Liver (tissue), 9 donors: ENCODE data around the gene ITGB4. TPM values are rescaled to one million over a fixed set of nuclear protein-coding genes. Genes with fewer than 3 reads are reported as not detected.

Source experiments
- DNase-seq: peaks from one replicate; pipeline ENCODE4 v3.0.0-alpha.2; 2017; ENCODE audit warnings: low spot score
- H3K27ac ChIP-seq, 2 donors: one replicate each; pipeline ENCODE4 v1.7.0; 2013; ENCODE audit warnings: inconsistent platforms in 2 of 2, low read length in 2 of 2, control low read depth in 1 of 2, low read depth in 1 of 2, mild to moderate bottlenecking in 1 of 2
- H3K27me3 ChIP-seq, 4 donors: one replicate each; pipeline versions ENCODE4 v1.6.1 to v1.7.0; 2013; ENCODE audit warnings: low read length in 3 of 4, inconsistent platforms in 1 of 4, mild to moderate bottlenecking in 1 of 4, moderate library complexity in 1 of 4; ENCODE audit not compliant: control insufficient read depth in 4 of 4, insufficient read depth in 4 of 4
- H3K36me3 ChIP-seq, 4 donors: one replicate each; pipeline versions ENCODE4 v1.6.1 to v1.7.0; 2013; ENCODE audit warnings: low read length in 3 of 4, mild to moderate bottlenecking in 3 of 4, low read depth in 1 of 4, moderate library complexity in 1 of 4; ENCODE audit not compliant: control insufficient read depth in 4 of 4, insufficient read depth in 3 of 4
- H3K4me1 ChIP-seq, 4 donors: one replicate each; pipeline versions ENCODE4 v1.6.1 to v1.7.0; 2013; ENCODE audit warnings: low read length in 3 of 4, mild to moderate bottlenecking in 3 of 4, moderate library complexity in 1 of 4; ENCODE audit not compliant: control insufficient read depth in 4 of 4, insufficient read depth in 4 of 4
- H3K4me3 ChIP-seq, 3 donors: one replicate each; pipeline versions ENCODE4 v1.6.1 to v1.7.0; 2013; ENCODE audit warnings: low read length in 3 of 3, control low read depth in 1 of 3, low read depth in 1 of 3, mild to moderate bottlenecking in 1 of 3
- H3K9ac ChIP-seq, 2 donors: one replicate each; pipeline ENCODE4 v1.7.0; 2013; ENCODE audit warnings: low read length in 2 of 2, mild to moderate bottlenecking in 2 of 2, moderate library complexity in 2 of 2, control low read depth in 1 of 2, low read depth in 1 of 2
- H3K9me3 ChIP-seq, 4 donors: one replicate each; pipeline versions ENCODE4 v1.6.1 to v1.7.0; 2013; ENCODE audit warnings: low read length in 3 of 4; ENCODE audit not compliant: control insufficient read depth in 4 of 4
- CTCF ChIP-seq: fragments of 150-350 bp; IDR thresholded peaks from 2 replicates; pipeline ENCODE4 v1.5.1; 2017; ENCODE audit warnings: improper control_type of control experiment, low read depth, low read length; ENCODE audit not compliant: missing input control
- FOXA1 ChIP-seq: IDR thresholded peaks from 2 replicates; pipeline ENCODE4 v1.6.1; 2016; ENCODE audit warnings: antibody characterized with exemption
- HNF4A ChIP-seq, 2 donors: conservative IDR thresholded peaks; 2 replicates each; pipeline ENCODE4 v1.6.1; 2016; ENCODE audit warnings: antibody characterized with exemption in 2 of 2, mild to moderate bottlenecking in 2 of 2
- HNF4G ChIP-seq: IDR thresholded peaks from 2 replicates; pipeline ENCODE4 v1.6.1; 2016; ENCODE audit warnings: antibody characterized with exemption
- MAX ChIP-seq: IDR thresholded peaks from 2 replicates; pipeline ENCODE4 v1.6.1; 2016; ENCODE audit warnings: antibody characterized with exemption
- RAD21 ChIP-seq, 2 donors: IDR thresholded peaks; 2 replicates each; pipeline ENCODE4 v1.6.1; 2016; ENCODE audit warnings: antibody characterized with exemption in 2 of 2, mild to moderate bottlenecking in 2 of 2
- RXRA ChIP-seq, 2 donors: IDR thresholded peaks; 2 replicates each; pipeline ENCODE4 v1.6.1; 2017 to 2018; ENCODE audit warnings: antibody characterized with exemption in 2 of 2, mild to moderate bottlenecking in 1 of 2
- SP1 ChIP-seq: IDR thresholded peaks from 2 replicates; pipeline ENCODE4 v1.6.1; 2018; ENCODE audit warnings: antibody characterized with exemption, mild to moderate bottlenecking
- TAF1 ChIP-seq: conservative IDR thresholded peaks from 2 replicates; pipeline ENCODE4 v1.6.1; 2016; ENCODE audit warnings: antibody characterized with exemption, mild to moderate bottlenecking
- YY1 ChIP-seq: IDR thresholded peaks from 2 replicates; pipeline ENCODE4 v1.6.1; 2016; ENCODE audit warnings: antibody characterized with exemption, mild to moderate bottlenecking
- WGBS: extraction: QIAGEN DNeasy Blood & Tissue Kit; methylation state at CpG from one replicate; pipeline ENCODE4 v1.1.7; 2013; 5-methylcytosine and 5-hydroxymethylcytosine counted together
- polyA plus RNA-seq, 2 donors: library from polyadenylated mRNA; stranded (reverse) in 1 of 2; unstranded in 1 of 2; fragments of 200-250 nt in 1 of 2; fragments of >200 nt in 1 of 2; fragmentation: Nextera tagmentation in 1 of 2; extraction: Ambion mirVana in 1 of 2; gene quantifications; one replicate each; pipeline versions ENCODE4 v1.2.1 to v1.2.3, GENCODE V29; 2013 to 2015
- total RNA-seq, 2 donors: library from RNA; depleted of rRNA; stranded (reverse); fragments of >200 nt; gene quantifications; one replicate each; pipeline ENCODE4 v1.2.3, GENCODE V29; 2014
- TF ChIP-seq, protein P1 (sequence below): IDR thresholded peaks from 2 replicates; pipeline ENCODE4 v1.6.1; 2016; ENCODE audit warnings: antibody characterized with exemption
- TF ChIP-seq, protein P2 (sequence below): IDR thresholded peaks from 2 replicates; pipeline ENCODE4 v1.6.1; 2016; ENCODE audit warnings: antibody characterized with exemption, mild to moderate bottlenecking
- donor health status: healthy.
- donor health status: healthy.
- donor health status: healthy.
- donor health status: healthy.
- donor health status: healthy.

The ITGB4 gene
- total and polyA plus RNA-seq, 4 donors, result 0.42 to 1.4 (median 1.3) TPM

DNA sequence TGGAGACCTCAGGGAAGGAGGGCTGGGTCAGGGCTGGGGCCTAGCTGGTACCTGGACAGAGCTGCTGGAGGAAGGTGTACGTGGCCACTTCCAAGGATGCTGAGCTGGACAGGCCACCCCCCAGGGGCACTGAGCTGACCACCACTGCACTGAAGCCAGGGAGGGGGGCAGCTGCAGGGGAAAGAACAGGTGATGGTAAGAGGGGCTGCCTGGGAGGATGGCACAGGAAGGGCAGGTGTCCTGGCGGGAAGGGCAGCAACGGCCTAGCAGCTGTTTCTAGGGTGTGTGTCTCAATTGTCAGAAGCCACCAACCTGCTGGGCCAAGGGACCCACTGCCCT is 42.0 kb downstream of the ITGB4 start (continued):
- no peak for TF ChIP-seq RAD21 (IDR thresholded peaks at IDR 0.05)
- TF ChIP-seq TAF1, result no peak
- no peak for TF ChIP-seq CTCF
- TF ChIP-seq HNF4G, result no peak

DNA sequence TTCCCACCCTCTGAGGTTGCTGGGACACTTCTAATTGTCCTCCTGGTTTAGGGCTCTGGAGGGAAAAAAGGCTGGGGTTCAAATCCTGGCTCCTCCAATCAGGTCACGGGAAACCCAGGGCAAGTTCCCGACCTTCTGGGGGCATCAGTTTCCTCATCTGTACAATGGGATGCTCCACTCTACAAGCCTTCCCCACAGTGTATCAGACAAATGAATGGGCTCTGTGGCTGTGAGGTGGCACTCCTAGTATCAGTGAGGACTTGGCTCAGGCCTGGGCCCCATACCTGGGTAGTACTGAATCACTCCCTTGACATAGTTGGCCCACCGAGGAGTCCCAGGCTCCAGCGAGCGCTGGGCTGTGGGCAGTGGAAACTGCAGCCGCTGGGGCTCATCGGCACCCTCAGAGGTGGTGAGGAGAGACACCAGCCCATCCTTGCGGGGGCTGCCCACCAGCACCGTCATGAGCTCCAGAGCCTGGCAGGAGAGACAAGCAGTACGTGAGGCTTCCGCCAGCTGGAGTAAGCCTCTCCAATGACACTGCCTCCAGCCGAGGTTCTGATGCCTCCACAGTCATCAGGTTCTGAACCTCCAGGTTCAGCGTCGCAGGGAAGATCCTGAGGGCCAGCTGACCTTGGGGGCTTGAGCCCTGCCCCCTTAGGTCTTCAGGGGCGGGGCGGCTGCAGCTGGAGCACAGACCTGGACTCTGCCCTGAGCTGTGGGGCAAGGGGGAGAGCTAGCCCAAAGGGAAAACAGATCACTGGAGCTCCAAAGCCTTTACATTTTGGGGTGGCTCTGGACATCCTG is 42.6 kb downstream of the ITGB4 start:
- peaks cover 0 to 5% (median 0%) of the 10 kb centered on the region in 4 donors for H3K36me3 ChIP-seq
- H3K27ac ChIP-seq, result peak overlapping the region; percentile 76 to 95
- peak overlapping the region; percentile 80 to 89 (median 89) for H3K4me3 ChIP-seq
- H3K4me1 ChIP-seq, result peaks cover 10 to 28% (median 20%) of the 10 kb centered on the region in 4 donors
- WGBS, result 62% methylated on average over 16 of the region's 16 CpGs
- TF ChIP-seq MAX (no peak), HNF4G (peak; percentile 67), YY1 (no peak), FOXA1 (no peak), RAD21 (IDR thresholded peaks at IDR 0.05) (peak in 1 of 2 donors; percentile 5), SP1 (peak; percentile 53), HNF4A (conservative IDR thresholded peaks at IDR 0.05) (peak; percentile 76 to 92), RXRA (IDR thresholded peaks at IDR 0.05) (peak in 1 of 2 donors; percentile 40)
- TF ChIP-seq, protein P1, sequence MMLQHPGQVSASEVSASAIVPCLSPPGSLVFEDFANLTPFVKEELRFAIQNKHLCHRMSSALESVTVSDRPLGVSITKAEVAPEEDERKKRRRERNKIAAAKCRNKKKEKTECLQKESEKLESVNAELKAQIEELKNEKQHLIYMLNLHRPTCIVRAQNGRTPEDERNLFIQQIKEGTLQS, result no peak
- TF ChIP-seq, protein P2, sequence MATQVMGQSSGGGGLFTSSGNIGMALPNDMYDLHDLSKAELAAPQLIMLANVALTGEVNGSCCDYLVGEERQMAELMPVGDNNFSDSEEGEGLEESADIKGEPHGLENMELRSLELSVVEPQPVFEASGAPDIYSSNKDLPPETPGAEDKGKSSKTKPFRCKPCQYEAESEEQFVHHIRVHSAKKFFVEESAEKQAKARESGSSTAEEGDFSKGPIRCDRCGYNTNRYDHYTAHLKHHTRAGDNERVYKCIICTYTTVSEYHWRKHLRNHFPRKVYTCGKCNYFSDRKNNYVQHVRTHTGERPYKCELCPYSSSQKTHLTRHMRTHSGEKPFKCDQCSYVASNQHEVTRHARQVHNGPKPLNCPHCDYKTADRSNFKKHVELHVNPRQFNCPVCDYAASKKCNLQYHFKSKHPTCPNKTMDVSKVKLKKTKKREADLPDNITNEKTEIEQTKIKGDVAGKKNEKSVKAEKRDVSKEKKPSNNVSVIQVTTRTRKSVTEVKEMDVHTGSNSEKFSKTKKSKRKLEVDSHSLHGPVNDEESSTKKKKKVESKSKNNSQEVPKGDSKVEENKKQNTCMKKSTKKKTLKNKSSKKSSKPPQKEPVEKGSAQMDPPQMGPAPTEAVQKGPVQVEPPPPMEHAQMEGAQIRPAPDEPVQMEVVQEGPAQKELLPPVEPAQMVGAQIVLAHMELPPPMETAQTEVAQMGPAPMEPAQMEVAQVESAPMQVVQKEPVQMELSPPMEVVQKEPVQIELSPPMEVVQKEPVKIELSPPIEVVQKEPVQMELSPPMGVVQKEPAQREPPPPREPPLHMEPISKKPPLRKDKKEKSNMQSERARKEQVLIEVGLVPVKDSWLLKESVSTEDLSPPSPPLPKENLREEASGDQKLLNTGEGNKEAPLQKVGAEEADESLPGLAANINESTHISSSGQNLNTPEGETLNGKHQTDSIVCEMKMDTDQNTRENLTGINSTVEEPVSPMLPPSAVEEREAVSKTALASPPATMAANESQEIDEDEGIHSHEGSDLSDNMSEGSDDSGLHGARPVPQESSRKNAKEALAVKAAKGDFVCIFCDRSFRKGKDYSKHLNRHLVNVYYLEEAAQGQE, result no peak
- DNase-seq, result no peak
- H3K27me3 ChIP-seq, result no peaks in the 10 kb centered on the region
- H3K9me3 ChIP-seq, result no peaks in the 10 kb centered on the region
- H3K9ac ChIP-seq, result peak overlapping the region; percentile 35 to 66

- Histone ChIP-seq H3K36me3 (peaks cover 0 to 5% (median 0%) of the 10 kb centered on the region in 4 donors), H3K9ac (peak overlapping the region; percentile 35 to 66), H3K27me3 (no peaks in the 10 kb centered on the region), H3K9me3 (no peaks in the 10 kb centered on the region), H3K4me3 (peak overlapping the region; percentile 80 to 89 (median 89)), H3K27ac (peak overlapping the region; percentile 76 to 95), H3K4me1 (peaks cover 10 to 29% (median 22%) of the 10 kb centered on the region in 4 donors)
- DNase-seq, result no peak
- WGBS, result 8% methylated on average over 14 of the region's 14 CpGs
- no peak for TF ChIP-seq TAF1
- TF ChIP-seq HNF4A (conservative IDR thresholded peaks at IDR 0.05), result peak in 1 of 2 donors; percentile 40
Observed at GRCh38 chr17:75764417-75764710, 43.1 kb downstream of the ITGB4 start.
